ENCODE measurements around the gene SH2D4B.

SH2D4B gene

GRCh38 chr10:80553436-80553835 lies 15.7 kb downstream of the SH2D4B start:
- H3K9me3 ChIP-seq (ENCODE audit: insufficient read depth, low read length) = no peaks in the 10 kb centered on the region
- DNase-seq (ENCODE audit: low read depth, low spot score) = no peak
- H3K36me3 ChIP-seq (ENCODE audit: insufficient read depth, insufficient read length, low read length) = no peaks in the 10 kb centered on the region
- no peaks in the 10 kb centered on the region for H3K27me3 ChIP-seq (ENCODE audit: insufficient read depth, insufficient read length)
- no peak overlapping the region for H3K9ac ChIP-seq (ENCODE audit: insufficient read length, low read depth)
- no peak for TF ChIP-seq SUZ12 (IDR thresholded peaks at IDR 0.05; ENCODE audit: extremely low read depth, insufficient read depth, insufficient read length)
- TF ChIP-seq ZNF274 (IDR thresholded peaks at IDR 0.05; ENCODE audit: low read depth, low read length) = no peak
- no peak for TF ChIP-seq YY1 (IDR thresholded peaks at IDR 0.05; ENCODE audit: insufficient read depth, insufficient read length)
- peaks cover 3% of the 10 kb centered on the region for H3K4me1 ChIP-seq (ENCODE audit: insufficient read depth, insufficient read length)
- H3K4me3 ChIP-seq (ENCODE audit: insufficient read length, low read depth) = no peak overlapping the region

- H3K36me3 ChIP-seq (ENCODE audit: insufficient read depth, insufficient read length, low read length) = no peaks in the 10 kb centered on the region
- no peaks in the 10 kb centered on the region for H3K27me3 ChIP-seq (ENCODE audit: insufficient read depth, insufficient read length)
- H3K4me3 ChIP-seq (ENCODE audit: insufficient read length, low read depth) = no peak overlapping the region
- TF ChIP-seq SUZ12 (IDR thresholded peaks at IDR 0.05; ENCODE audit: extremely low read depth, insufficient read depth, insufficient read length) (no peak), YY1 (IDR thresholded peaks at IDR 0.05; ENCODE audit: insufficient read depth, insufficient read length) (no peak), ZNF274 (IDR thresholded peaks at IDR 0.05; ENCODE audit: low read depth, low read length) (no peak)
- H3K9ac ChIP-seq (ENCODE audit: insufficient read length, low read depth) = no peak overlapping the region
- H3K9me3 ChIP-seq (ENCODE audit: insufficient read depth, low read length) = no peaks in the 10 kb centered on the region
- DNase-seq (ENCODE audit: low read depth, low spot score) = no peak
- H3K4me1 ChIP-seq (ENCODE audit: insufficient read depth, insufficient read length) = peaks cover 3% of the 10 kb centered on the region
Measured at GRCh38 chr10:80554050-80554449, 16.3 kb downstream of the SH2D4B start.

- Histone ChIP-seq H3K27me3 (ENCODE audit: insufficient read depth, insufficient read length) (no peaks in the 10 kb centered on the region), H3K9me3 (ENCODE audit: insufficient read depth, low read length) (no peaks in the 10 kb centered on the region), H3K4me1 (ENCODE audit: insufficient read depth, insufficient read length) (peaks cover 3% of the 10 kb centered on the region), H3K36me3 (ENCODE audit: insufficient read depth, insufficient read length, low read length) (no peaks in the 10 kb centered on the region), H3K4me3 (ENCODE audit: insufficient read length, low read depth) (no peak overlapping the region), H3K9ac (ENCODE audit: insufficient read length, low read depth) (no peak overlapping the region)
- TF ChIP-seq SUZ12 (IDR thresholded peaks at IDR 0.05; ENCODE audit: extremely low read depth, insufficient read depth, insufficient read length) (no peak), ZNF274 (IDR thresholded peaks at IDR 0.05; ENCODE audit: low read depth, low read length) (no peak), YY1 (IDR thresholded peaks at IDR 0.05; ENCODE audit: insufficient read depth, insufficient read length) (no peak)
- DNase-seq (ENCODE audit: low read depth, low spot score) = no peak
Measured at GRCh38 chr10:80555415-80555814, 17.7 kb downstream of the SH2D4B start.

- no peak for DNase-seq (ENCODE audit: low read depth, low spot score)
- no peak overlapping the region for H3K4me3 ChIP-seq (ENCODE audit: insufficient read length, low read depth)
- no peaks in the 10 kb centered on the region for H3K27me3 ChIP-seq (ENCODE audit: insufficient read depth, insufficient read length)
- H3K9ac ChIP-seq (ENCODE audit: insufficient read length, low read depth) = no peak overlapping the region
- no peaks in the 10 kb centered on the region for H3K9me3 ChIP-seq (ENCODE audit: insufficient read depth, low read length)
- no peak for TF ChIP-seq ZNF274 (IDR thresholded peaks at IDR 0.05; ENCODE audit: low read depth, low read length)
- no peaks in the 10 kb centered on the region for H3K4me1 ChIP-seq (ENCODE audit: insufficient read depth, insufficient read length)
- H3K36me3 ChIP-seq (ENCODE audit: insufficient read depth, insufficient read length, low read length) = no peaks in the 10 kb centered on the region
Measured at GRCh38 chr10:80561950-80562349, 24.2 kb downstream of the SH2D4B start.

GRCh38 chr10:80567292-80567691 lies 29.6 kb downstream of the SH2D4B start:
- no peaks in the 10 kb centered on the region for H3K36me3 ChIP-seq (ENCODE audit: insufficient read depth, insufficient read length, low read length)
- H3K27me3 ChIP-seq (ENCODE audit: insufficient read depth, insufficient read length) = no peaks in the 10 kb centered on the region
- DNase-seq (ENCODE audit: low read depth, low spot score) = no peak
- no peak overlapping the region for H3K4me3 ChIP-seq (ENCODE audit: insufficient read length, low read depth)
- no peak for TF ChIP-seq YY1 (IDR thresholded peaks at IDR 0.05; ENCODE audit: insufficient read depth, insufficient read length)
- no peak for TF ChIP-seq SUZ12 (IDR thresholded peaks at IDR 0.05; ENCODE audit: extremely low read depth, insufficient read depth, insufficient read length)
- no peak for TF ChIP-seq ZNF274 (IDR thresholded peaks at IDR 0.05; ENCODE audit: low read depth, low read length)
- H3K9ac ChIP-seq (ENCODE audit: insufficient read length, low read depth) = no peak overlapping the region
- no peaks in the 10 kb centered on the region for H3K4me1 ChIP-seq (ENCODE audit: insufficient read depth, insufficient read length)
- no peaks in the 10 kb centered on the region for H3K9me3 ChIP-seq (ENCODE audit: insufficient read depth, low read length)

DNA sequence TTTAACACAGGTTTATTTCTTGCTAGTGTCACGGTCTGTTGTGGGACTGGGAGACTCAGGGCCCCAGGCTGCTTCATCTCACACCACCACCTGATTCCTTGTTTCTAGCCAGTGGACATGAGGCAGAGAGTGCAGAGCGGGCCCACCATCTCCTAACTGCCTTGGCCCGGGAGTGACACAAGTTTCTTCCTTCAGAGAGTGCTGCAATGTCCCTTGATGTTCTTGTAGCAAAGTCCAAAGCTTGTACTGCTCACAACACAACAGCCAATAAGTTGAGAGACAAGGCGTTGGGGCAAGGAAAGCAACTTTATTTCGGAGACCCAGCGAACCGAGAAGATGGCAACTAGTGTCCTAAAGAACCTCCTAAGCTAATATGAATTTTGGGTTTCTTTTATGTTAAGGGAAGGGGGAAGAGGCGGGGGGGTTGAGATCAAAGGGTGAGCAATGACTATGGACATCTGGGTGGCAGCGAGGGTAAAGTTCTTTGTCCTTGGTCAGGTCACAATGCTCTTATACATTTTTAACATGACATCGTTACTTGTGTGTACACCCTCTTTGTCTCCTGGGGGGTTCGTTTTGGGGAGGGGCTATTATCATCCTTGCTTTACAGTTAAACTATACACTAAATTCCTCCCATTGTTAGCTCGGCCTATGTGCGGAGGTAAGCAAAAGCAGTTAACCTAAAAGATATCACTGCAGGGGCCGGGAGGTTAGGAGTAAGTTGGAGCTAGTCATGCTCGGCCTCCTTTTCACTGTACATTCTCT lies 31.6 kb downstream of the SH2D4B start:
- no peaks in the 10 kb centered on the region for H3K27me3 ChIP-seq (ENCODE audit: insufficient read depth, insufficient read length)
- H3K9me3 ChIP-seq (ENCODE audit: insufficient read depth, low read length) = no peaks in the 10 kb centered on the region
- H3K9ac ChIP-seq (ENCODE audit: insufficient read length, low read depth) = no peak overlapping the region
- TF ChIP-seq ZNF274 (IDR thresholded peaks at IDR 0.05; ENCODE audit: low read depth, low read length) (no peak), SUZ12 (IDR thresholded peaks at IDR 0.05; ENCODE audit: extremely low read depth, insufficient read depth, insufficient read length) (no peak), YY1 (IDR thresholded peaks at IDR 0.05; ENCODE audit: insufficient read depth, insufficient read length) (no peak)
- H3K4me3 ChIP-seq (ENCODE audit: insufficient read length, low read depth) = no peak overlapping the region
- no peaks in the 10 kb centered on the region for H3K4me1 ChIP-seq (ENCODE audit: insufficient read depth, insufficient read length)
- no peaks in the 10 kb centered on the region for H3K36me3 ChIP-seq (ENCODE audit: insufficient read depth, insufficient read length, low read length)
- DNase-seq (ENCODE audit: low read depth, low spot score) = no peak

DNA sequence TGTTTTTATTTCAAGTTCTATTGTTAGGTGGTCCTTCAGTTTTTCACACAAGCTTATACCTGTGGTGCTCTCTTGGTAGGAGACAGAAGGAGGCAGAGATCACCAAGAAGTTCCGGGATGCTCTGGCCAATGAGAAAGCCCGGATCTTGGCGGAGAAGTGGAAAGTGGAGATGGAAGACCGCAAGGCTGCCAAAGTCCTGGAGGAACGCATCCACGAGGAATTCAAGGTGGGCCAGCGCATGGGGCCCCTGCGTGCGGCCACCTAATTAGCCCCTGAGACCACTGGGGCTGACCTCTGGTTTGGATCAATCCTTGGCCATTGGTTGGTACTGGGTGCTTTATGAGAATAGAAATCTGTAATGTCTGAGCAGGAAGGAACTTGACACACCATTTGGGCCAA lies 33.6 kb downstream of the SH2D4B start:
- no peaks in the 10 kb centered on the region for H3K36me3 ChIP-seq (ENCODE audit: insufficient read depth, insufficient read length, low read length)
- H3K9ac ChIP-seq (ENCODE audit: insufficient read length, low read depth) = no peak overlapping the region
- DNase-seq (ENCODE audit: low read depth, low spot score) = no peak
- no peak overlapping the region for H3K4me3 ChIP-seq (ENCODE audit: insufficient read length, low read depth)
- no peaks in the 10 kb centered on the region for H3K27me3 ChIP-seq (ENCODE audit: insufficient read depth, insufficient read length)
- H3K9me3 ChIP-seq (ENCODE audit: insufficient read depth, low read length) = no peaks in the 10 kb centered on the region
- no peaks in the 10 kb centered on the region for H3K4me1 ChIP-seq (ENCODE audit: insufficient read depth, insufficient read length)
- TF ChIP-seq YY1 (IDR thresholded peaks at IDR 0.05; ENCODE audit: insufficient read depth, insufficient read length) (no peak), ZNF274 (IDR thresholded peaks at IDR 0.05; ENCODE audit: low read depth, low read length) (no peak), SUZ12 (IDR thresholded peaks at IDR 0.05; ENCODE audit: extremely low read depth, insufficient read depth, insufficient read length) (no peak)
